Measurements from ENCODE around the gene UBE2E2.

Gene UBE2E2

GRCh38 chr3:23450051-23450450, 246.9 kb downstream of the UBE2E2 start:
- H3K4me3 ChIP-seq (ENCODE audit: control insufficient read depth, low read depth, low read length), result no peak overlapping the region
- DNase-seq (ENCODE audit: low read depth), result no peak
- TF ChIP-seq, protein P1, sequence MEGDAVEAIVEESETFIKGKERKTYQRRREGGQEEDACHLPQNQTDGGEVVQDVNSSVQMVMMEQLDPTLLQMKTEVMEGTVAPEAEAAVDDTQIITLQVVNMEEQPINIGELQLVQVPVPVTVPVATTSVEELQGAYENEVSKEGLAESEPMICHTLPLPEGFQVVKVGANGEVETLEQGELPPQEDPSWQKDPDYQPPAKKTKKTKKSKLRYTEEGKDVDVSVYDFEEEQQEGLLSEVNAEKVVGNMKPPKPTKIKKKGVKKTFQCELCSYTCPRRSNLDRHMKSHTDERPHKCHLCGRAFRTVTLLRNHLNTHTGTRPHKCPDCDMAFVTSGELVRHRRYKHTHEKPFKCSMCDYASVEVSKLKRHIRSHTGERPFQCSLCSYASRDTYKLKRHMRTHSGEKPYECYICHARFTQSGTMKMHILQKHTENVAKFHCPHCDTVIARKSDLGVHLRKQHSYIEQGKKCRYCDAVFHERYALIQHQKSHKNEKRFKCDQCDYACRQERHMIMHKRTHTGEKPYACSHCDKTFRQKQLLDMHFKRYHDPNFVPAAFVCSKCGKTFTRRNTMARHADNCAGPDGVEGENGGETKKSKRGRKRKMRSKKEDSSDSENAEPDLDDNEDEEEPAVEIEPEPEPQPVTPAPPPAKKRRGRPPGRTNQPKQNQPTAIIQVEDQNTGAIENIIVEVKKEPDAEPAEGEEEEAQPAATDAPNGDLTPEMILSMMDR (conservative IDR thresholded peaks at IDR 0.05; ENCODE audit: control insufficient read depth, insufficient read depth, low read depth, low read length), result no peak

- DNase-seq (ENCODE audit: low read depth), result no peak
- H3K4me3 ChIP-seq (ENCODE audit: control insufficient read depth, low read depth, low read length), result no peak overlapping the region
- TF ChIP-seq, protein P1 (conservative IDR thresholded peaks at IDR 0.05; ENCODE audit: control insufficient read depth, insufficient read depth, low read depth, low read length), result no peak
Measured at GRCh38 chr3:23450806-23451205, 247.7 kb downstream of the UBE2E2 start.

GRCh38 chr3:23452408-23452807, 249.3 kb downstream of the UBE2E2 start:
- H3K4me3 ChIP-seq (ENCODE audit: control insufficient read depth, low read depth, low read length), result no peak overlapping the region
- TF ChIP-seq, protein P1 (conservative IDR thresholded peaks at IDR 0.05; ENCODE audit: control insufficient read depth, insufficient read depth, low read depth, low read length), result no peak
- DNase-seq (ENCODE audit: low read depth), result no peak

DNA sequence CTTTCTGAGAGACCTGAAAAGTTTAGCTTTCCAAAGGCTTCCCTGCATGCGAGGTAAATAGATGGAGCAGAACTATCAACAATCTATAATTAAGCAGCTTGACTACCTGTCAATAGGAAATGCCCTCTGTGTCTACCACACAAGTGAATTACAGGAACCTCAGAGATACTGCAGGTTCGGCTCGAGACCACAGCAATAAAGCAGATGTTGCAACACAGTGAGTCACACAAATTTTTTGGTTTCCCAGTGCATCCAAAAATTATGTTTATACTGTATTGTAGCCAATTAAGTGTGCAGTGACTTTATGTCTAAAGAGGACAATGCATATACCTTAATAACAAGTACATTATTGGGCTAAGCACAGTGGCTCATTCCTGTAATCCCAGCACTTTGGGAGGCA, 252.0 kb downstream of the UBE2E2 start:
- TF ChIP-seq, protein P1 (conservative IDR thresholded peaks at IDR 0.05; ENCODE audit: control insufficient read depth, insufficient read depth, low read depth, low read length), result no peak
- peak; percentile 90 for DNase-seq (ENCODE audit: low read depth)

DNA sequence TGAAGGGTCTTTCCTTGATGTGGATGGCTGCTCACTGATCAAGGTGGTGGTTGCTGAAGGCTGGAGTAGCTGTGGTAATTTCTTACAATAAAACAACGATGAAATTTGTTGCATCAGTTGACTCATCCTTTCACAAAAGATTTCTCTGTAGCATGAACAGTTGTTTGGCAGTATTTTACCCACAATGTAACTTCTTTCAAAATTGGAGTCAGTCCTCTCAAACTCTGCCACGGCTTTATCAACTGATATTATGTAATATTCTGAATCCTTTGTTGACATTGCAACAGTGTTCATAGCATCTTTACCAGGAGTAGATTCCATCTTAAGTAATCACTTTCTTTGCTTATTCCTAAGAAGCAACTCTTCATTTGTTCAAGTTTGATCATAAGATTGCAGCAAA, 252.6 kb downstream of the UBE2E2 start:
- DNase-seq (ENCODE audit: low read depth), result peak; percentile 89
- TF ChIP-seq, protein P1 (conservative IDR thresholded peaks at IDR 0.05; ENCODE audit: control insufficient read depth, insufficient read depth, low read depth, low read length), result no peak

More for the DNA sequence above, 252.0 kb downstream of the UBE2E2 start:
- H3K4me3 ChIP-seq (ENCODE audit: control insufficient read depth, low read depth, low read length), result no peak overlapping the region

DNA sequence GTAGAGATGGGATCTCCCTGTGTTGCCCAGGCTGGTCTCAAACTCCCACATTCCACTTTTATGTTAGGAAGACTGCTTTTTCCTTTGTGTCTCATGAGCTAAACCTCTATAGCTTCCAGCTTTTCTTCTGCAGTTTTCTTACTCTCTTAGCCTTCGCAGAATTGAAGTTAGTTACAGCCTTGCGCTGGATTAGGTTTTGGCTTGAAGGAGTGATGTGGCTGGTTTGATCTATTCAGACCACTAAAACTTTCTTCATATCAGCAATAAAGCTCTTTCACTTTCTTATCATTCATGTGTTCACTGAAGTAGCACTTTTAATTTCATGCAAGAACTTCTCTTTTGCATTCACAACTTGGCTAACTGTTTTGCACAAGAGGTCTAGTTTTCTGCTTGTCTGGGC, 254.6 kb downstream of the UBE2E2 start:
- TF ChIP-seq, protein P1 (conservative IDR thresholded peaks at IDR 0.05; ENCODE audit: control insufficient read depth, insufficient read depth, low read depth, low read length), result no peak
- DNase-seq (ENCODE audit: low read depth), result no peak
- H3K4me3 ChIP-seq (ENCODE audit: control insufficient read depth, low read depth, low read length), result no peak overlapping the region

More for the DNA sequence above, 252.6 kb downstream of the UBE2E2 start:
- no peak overlapping the region for H3K4me3 ChIP-seq (ENCODE audit: control insufficient read depth, low read depth, low read length)

DNA sequence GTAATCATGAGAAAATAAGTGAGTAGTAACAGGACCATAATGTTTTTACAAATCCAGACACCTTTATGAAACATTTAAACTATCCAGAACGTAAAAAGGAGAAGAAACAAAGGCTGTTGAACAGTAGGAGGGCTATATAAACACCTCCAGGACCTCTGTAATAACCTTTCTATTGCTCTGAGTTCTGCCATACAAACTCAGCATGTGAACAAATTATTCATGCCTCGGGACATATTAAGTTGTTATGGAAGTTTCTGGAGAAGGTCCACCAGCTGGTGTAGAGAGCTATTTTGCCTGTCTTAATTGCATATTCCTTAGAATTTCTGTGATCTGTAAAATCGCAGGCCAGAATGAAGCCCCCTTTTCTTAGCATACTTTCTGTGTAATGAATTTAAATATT, 256.3 kb downstream of the UBE2E2 start:
- TF ChIP-seq, protein P1 (conservative IDR thresholded peaks at IDR 0.05; ENCODE audit: control insufficient read depth, insufficient read depth, low read depth, low read length), result no peak
- DNase-seq (ENCODE audit: low read depth), result no peak

More for the DNA sequence above, 256.3 kb downstream of the UBE2E2 start:
- no peak overlapping the region for H3K4me3 ChIP-seq (ENCODE audit: control insufficient read depth, low read depth, low read length)

All from fibroblast of mammary gland (primary cell).